Measurements from ENCODE around the gene TAF6L.
"Not testable (repeated sequence)": the region's sequence is repeated elsewhere in the genome, so short reads cannot be mapped to it uniquely, and the experiment has no call there.

The TAF6L gene

DNA sequence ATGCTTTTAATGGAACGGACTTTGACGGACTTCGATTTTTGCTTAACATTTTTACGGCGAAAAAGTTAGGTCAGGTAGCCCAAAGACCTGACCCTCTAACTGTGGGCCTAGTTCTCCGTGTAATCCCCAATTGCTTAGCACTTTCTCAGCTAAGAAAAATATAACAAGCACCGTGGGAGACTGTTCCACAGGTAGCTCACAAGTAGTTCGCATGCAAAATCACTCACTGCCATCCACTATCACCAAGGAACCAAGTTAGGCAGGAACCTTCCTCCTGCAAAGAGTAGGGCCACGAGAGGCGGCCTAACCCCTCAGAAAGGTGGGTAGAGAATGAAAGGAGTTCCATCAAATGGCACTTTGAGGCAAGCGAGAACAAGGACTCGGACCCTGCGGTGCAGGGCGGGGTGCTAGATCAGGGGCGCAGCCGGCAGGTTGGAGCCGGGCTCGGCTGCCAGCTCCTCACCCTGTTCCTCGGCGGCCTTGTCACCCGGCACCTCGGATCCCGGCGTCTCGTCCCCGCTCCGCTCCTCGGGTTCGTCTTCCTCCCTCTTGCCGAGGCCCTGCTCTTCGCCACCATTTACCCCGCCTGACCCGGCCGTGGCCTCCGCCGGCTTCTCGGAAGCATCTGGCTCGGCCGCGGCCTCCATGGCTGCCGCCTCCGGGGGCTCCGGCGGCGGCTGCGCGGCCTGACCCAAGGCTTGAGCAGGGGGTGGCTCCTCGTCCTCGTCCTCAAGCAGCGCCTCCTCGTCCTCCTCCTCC lies 44.9 kb upstream of the TAF6L start:
- peak; percentile 42 for DNase-seq
- peaks cover 62% of the 10 kb centered on the region for H3K4me1 Mint-ChIP-seq
- TF ChIP-seq, protein P1, sequence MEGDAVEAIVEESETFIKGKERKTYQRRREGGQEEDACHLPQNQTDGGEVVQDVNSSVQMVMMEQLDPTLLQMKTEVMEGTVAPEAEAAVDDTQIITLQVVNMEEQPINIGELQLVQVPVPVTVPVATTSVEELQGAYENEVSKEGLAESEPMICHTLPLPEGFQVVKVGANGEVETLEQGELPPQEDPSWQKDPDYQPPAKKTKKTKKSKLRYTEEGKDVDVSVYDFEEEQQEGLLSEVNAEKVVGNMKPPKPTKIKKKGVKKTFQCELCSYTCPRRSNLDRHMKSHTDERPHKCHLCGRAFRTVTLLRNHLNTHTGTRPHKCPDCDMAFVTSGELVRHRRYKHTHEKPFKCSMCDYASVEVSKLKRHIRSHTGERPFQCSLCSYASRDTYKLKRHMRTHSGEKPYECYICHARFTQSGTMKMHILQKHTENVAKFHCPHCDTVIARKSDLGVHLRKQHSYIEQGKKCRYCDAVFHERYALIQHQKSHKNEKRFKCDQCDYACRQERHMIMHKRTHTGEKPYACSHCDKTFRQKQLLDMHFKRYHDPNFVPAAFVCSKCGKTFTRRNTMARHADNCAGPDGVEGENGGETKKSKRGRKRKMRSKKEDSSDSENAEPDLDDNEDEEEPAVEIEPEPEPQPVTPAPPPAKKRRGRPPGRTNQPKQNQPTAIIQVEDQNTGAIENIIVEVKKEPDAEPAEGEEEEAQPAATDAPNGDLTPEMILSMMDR (IDR thresholded peaks at IDR 0.05) = no peak

GRCh38 chr11:62726915-62727164 lies 44.4 kb upstream of the TAF6L start:
- TF ChIP-seq, protein P1 (IDR thresholded peaks at IDR 0.05) = no peak
- Mint-ChIP-seq H3K27ac (no peak overlapping the region), H3K4me3 (peak overlapping the region; percentile 98), H3K27me3 (ENCODE audit: low read depth, poor library complexity) (peaks cover 3% of the 10 kb centered on the region), H3K4me1 (peaks cover 62% of the 10 kb centered on the region), H3K36me3 (ENCODE audit: low read depth) (peaks cover 37% of the 10 kb centered on the region), H3K9me3 (no peaks in the 10 kb centered on the region)
- no peak for DNase-seq

More for the DNA sequence above, 44.9 kb upstream of the TAF6L start:
- Mint-ChIP-seq H3K27ac (peak overlapping the region; percentile 97), H3K27me3 (ENCODE audit: low read depth, poor library complexity) (peaks cover 3% of the 10 kb centered on the region), H3K9me3 (no peaks in the 10 kb centered on the region), H3K36me3 (ENCODE audit: low read depth) (peaks cover 41% of the 10 kb centered on the region), H3K4me3 (peak overlapping the region; percentile 98)

DNA sequence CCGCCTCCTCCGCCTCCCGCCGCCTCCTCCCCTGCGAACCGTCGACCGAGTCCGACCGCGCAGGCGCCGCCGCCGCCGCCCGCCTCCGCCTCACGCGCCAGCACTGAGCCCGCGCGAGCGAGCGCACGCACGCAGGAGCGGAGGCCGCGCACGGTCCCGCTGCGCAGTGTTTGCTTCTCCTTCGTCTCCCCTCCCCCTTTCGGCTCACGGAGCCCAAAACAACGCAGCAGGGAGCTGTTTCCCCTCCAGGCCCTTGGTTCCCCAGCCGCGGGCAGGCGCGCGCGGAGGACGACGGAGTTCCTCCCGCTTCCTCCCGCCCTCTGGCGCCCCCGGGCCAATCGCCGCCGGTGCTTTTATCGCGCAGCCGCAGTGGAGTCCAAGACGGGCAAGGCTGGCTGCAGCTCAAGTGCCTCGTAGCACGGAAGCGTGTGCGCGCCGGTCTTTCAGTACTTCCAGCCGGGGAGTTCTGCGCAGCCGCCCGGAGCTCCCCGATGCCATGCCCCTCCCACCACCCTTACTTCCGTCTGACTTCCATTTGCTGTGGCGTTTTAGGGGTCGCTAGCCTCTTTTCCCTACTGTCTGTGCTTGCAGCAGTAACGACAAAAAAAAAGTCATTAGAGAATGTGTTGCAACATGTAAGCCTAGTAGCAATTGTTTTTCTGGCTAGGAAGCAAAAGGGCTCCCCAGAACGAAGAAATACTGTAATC lies 43.9 kb upstream of the TAF6L start, which contains the start of gene HNRNPUL2:
Gene HNRNPUL2, minus strand, starts transcription at position 293 of the 707 bp plus-strand sequence. CDS start 301 bp downstream, outside the sequence.
- H3K27ac Mint-ChIP-seq = peak within 1 kb of the TSS; percentile 100
- peak; percentile 97 for DNase-seq
- TF ChIP-seq, protein P1 (IDR thresholded peaks at IDR 0.05) = no peak
- H3K27me3 Mint-ChIP-seq (ENCODE audit: low read depth, poor library complexity) = peaks cover 3% of the 10 kb centered on the region
- H3K36me3 Mint-ChIP-seq (ENCODE audit: low read depth) = peaks cover 33% of the 10 kb centered on the region
- peak within 1 kb of the TSS; percentile 98 for H3K4me3 Mint-ChIP-seq
- no peaks in the 10 kb centered on the region for H3K9me3 Mint-ChIP-seq
- peaks cover 57% of the 10 kb centered on the region for H3K4me1 Mint-ChIP-seq

GRCh38 chr11:62727872-62728170 lies 43.4 kb upstream of the TAF6L start:
- TF ChIP-seq, protein P1 (IDR thresholded peaks at IDR 0.05) = no peak
- Mint-ChIP-seq H3K4me1 (peaks cover 52% of the 10 kb centered on the region), H3K27ac (peak overlapping the region; percentile 100)

DNA sequence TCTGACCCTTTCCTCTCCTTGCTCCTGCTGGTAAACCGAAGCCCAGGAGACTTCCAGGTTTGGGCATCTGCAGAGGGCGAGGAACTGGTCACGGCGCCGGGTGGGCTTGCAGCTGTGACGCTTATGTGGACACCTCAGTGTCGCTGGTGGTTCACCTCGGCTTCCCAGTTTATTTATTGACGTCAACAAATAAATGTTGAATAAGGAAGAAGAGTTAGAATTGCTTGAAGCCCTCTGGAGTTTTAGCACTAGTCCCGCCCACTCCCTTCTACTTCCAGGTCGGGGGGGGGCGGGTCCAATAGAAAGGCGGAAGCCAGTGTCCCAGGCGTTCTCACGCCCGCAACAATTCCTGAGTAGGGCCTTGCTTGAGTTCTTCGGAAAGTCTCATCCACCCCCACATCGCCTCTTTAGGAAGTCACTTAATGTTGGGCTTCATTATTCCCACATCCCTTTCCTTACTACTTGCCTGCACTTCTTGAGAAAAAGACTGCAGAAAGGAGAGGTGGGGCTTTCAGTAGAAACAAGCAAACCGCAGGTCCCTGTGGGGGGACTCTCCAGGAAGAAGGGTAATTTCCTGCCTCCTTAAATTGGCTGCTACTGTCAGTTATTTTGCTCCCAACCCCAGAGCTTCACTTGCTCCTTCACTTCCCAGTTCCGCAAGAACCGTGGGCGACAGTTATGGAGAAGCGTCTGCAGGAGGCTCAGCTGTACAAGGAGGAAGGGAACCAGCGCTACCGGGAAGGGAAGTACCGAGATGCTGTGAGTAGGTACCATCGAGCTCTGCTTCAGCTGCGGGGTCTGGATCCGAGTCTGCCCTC lies 42.8 kb upstream of the TAF6L start, which contains the start of gene TTC9C:
Gene TTC9C, plus strand, starts transcription at position 316 of the 818 bp plus-strand sequence. Its CDS starts 363 bp downstream, at position 679.
- H3K9me3 Mint-ChIP-seq = no peaks in the 10 kb centered on the region
- peak within 1 kb of the TSS; percentile 98 for H3K4me3 Mint-ChIP-seq
- peak within 1 kb of the TSS; percentile 100 for H3K27ac Mint-ChIP-seq
- TF ChIP-seq, protein P1 (IDR thresholded peaks at IDR 0.05) = no peak
- peaks cover 28% of the 10 kb centered on the region for H3K36me3 Mint-ChIP-seq (ENCODE audit: low read depth)
- H3K4me1 Mint-ChIP-seq = peaks cover 52% of the 10 kb centered on the region
- peak; percentile 83 for DNase-seq
- peaks cover 3% of the 10 kb centered on the region for H3K27me3 Mint-ChIP-seq (ENCODE audit: low read depth, poor library complexity)

More at GRCh38 chr11:62727872-62728170, 43.4 kb upstream of the TAF6L start:
- H3K4me3 Mint-ChIP-seq = peak overlapping the region; percentile 98
- peak; percentile 81 for DNase-seq
- peaks cover 3% of the 10 kb centered on the region for H3K27me3 Mint-ChIP-seq (ENCODE audit: low read depth, poor library complexity)
- H3K9me3 Mint-ChIP-seq = no peaks in the 10 kb centered on the region
- peaks cover 28% of the 10 kb centered on the region for H3K36me3 Mint-ChIP-seq (ENCODE audit: low read depth)

DNA sequence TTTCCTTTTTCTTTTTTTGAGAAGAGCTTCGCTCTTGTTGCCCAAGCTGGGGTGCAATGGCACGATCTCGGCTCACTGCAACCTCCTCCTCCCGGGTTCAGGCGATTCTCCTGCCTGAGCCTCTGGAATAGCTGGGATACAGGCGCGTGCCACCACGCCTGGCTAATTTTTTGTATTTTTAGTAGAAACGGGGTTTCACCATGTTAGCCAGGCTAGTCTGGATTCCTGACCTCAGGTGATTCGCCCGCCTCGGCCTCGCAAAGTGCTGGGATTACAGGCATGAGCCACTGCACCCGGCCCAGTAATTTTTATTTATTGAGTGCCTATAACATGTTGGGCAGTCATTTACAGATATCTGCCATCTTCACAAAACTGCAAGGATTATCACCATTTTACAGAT lies 41.1 kb upstream of the TAF6L start:
- not testable (repeated sequence) for DNase-seq; H3K27ac Mint-ChIP-seq; H3K9me3 Mint-ChIP-seq; H3K27me3 Mint-ChIP-seq (ENCODE audit: low read depth, poor library complexity)
- Mint-ChIP-seq H3K36me3 (ENCODE audit: low read depth) (peaks cover 20% of the 10 kb centered on the region), H3K4me3 (peak overlapping the region; percentile 98), H3K4me1 (peaks cover 35% of the 10 kb centered on the region)
